ENCODE measurements around the gene CLDN6.
"Not testable (repeated sequence)": the region's sequence is repeated elsewhere in the genome, so short reads cannot be mapped to it uniquely, and the experiment has no call there.

Gene CLDN6

GRCh38 chr16:3017794-3018506, at the start of gene CLDN6:
TSS of gene CLDN6 (minus strand) at chr16:3018183. CDS start at chr16:3016021, 2,162 bp downstream.
- DNase-seq (ENCODE audit: low read depth) = no peak

GRCh38 chr16:3066440-3066748, 48.4 kb upstream of the CLDN6 start:
- no peak for DNase-seq (ENCODE audit: low read depth)

GRCh38 chr16:3065742-3066439, 47.9 kb upstream of the CLDN6 start:
- no peak for DNase-seq (ENCODE audit: low read depth)

- peak; percentile 59 for DNase-seq (ENCODE audit: low read depth)
These were observed 47.2 kb upstream of the CLDN6 start, which contains the start of gene IL32 for GRCh38 chr16:3065069-3065741. TSS of gene IL32 (plus strand) at chr16:3065640. CDS start at chr16:3065812, 172 bp downstream.

GRCh38 chr16:3063625-3064386, 45.8 kb upstream of the CLDN6 start:
- DNase-seq (ENCODE audit: low read depth) = no peak

GRCh38 chr16:3062553-3062952, 44.6 kb upstream of the CLDN6 start:
- no peak for DNase-seq (ENCODE audit: low read depth)

GRCh38 chr16:3060339-3061127, 42.5 kb upstream of the CLDN6 start:
- DNase-seq (ENCODE audit: low read depth) = no peak

- DNase-seq (ENCODE audit: low read depth) = no peak
These were observed 41.8 kb upstream of the CLDN6 start for GRCh38 chr16:3059723-3060242.

- DNase-seq (ENCODE audit: low read depth) = peak; percentile 87
These were observed 41.2 kb upstream of the CLDN6 start for GRCh38 chr16:3059041-3059722.

GRCh38 chr16:3058139-3059030, 40.4 kb upstream of the CLDN6 start:
- DNase-seq (ENCODE audit: low read depth) = no peak

GRCh38 chr16:3057181-3058138, 39.5 kb upstream of the CLDN6 start:
- DNase-seq (ENCODE audit: low read depth) = no peak

- DNase-seq (ENCODE audit: low read depth) = no peak
These were observed 38.6 kb upstream of the CLDN6 start for GRCh38 chr16:3056336-3057180.

- not testable (repeated sequence) for DNase-seq (ENCODE audit: low read depth)
These were observed 37.7 kb upstream of the CLDN6 start for GRCh38 chr16:3055734-3056115.

- no peak for DNase-seq (ENCODE audit: low read depth)
These were observed 37.2 kb upstream of the CLDN6 start for GRCh38 chr16:3054965-3055733.

- not testable (repeated sequence) for DNase-seq (ENCODE audit: low read depth)
These were observed 35.3 kb upstream of the CLDN6 start for GRCh38 chr16:3053330-3053710.

GRCh38 chr16:3052571-3053329, 34.8 kb upstream of the CLDN6 start:
- DNase-seq (ENCODE audit: low read depth) = not testable (repeated sequence)

Data from activated T-helper 1 cell treated with Interleukin-2 at 50 U/mL for 16 hours (primary cell).